DMS 273 (cell line): ENCODE measurements around the gene SLC4A4.

Experiments
- DNase-seq: peaks from one replicate; lab custom pipeline; 2025; ENCODE audit not compliant: unreplicated experiment; lab: John Stamatoyannopoulos, UW

SLC4A4 gene

GRCh38 chr4:71338846-71339593, at the start of gene SLC4A4:
SLC4A4 (plus strand) TSS chr4:71339020.
- DNase-seq, result no peak

GRCh38 chr4:71290074-71290473, 48.7 kb upstream of the SLC4A4 start:
- no peak for DNase-seq

- DNase-seq, result no peak
These were observed 48.3 kb upstream of the SLC4A4 start for GRCh38 chr4:71290476-71290875.

- DNase-seq, result no peak
These were observed 46.6 kb upstream of the SLC4A4 start for GRCh38 chr4:71292228-71292627.

- DNase-seq, result no peak
These were observed 45.1 kb upstream of the SLC4A4 start for GRCh38 chr4:71293705-71294104.

- no peak for DNase-seq
These were observed 44.5 kb upstream of the SLC4A4 start for GRCh38 chr4:71294301-71294700.

- DNase-seq, result no peak
These were observed 41.9 kb upstream of the SLC4A4 start for GRCh38 chr4:71296945-71297344.

GRCh38 chr4:71300362-71300761, 38.5 kb upstream of the SLC4A4 start:
- no peak for DNase-seq

GRCh38 chr4:71300964-71301363, 37.9 kb upstream of the SLC4A4 start:
- DNase-seq, result peak; percentile 3

GRCh38 chr4:71303287-71303686, 35.5 kb upstream of the SLC4A4 start:
- DNase-seq, result no peak

- no peak for DNase-seq
These were observed 35.0 kb upstream of the SLC4A4 start for GRCh38 chr4:71303850-71304249.

GRCh38 chr4:71304289-71304850, 34.5 kb upstream of the SLC4A4 start:
- DNase-seq, result no peak

- DNase-seq, result no peak
These were observed 31.1 kb upstream of the SLC4A4 start for GRCh38 chr4:71307729-71308128.

GRCh38 chr4:71322425-71322824, 16.4 kb upstream of the SLC4A4 start:
- no peak for DNase-seq

- no peak for DNase-seq
These were observed 5.5 kb upstream of the SLC4A4 start for GRCh38 chr4:71333368-71333767.

- no peak for DNase-seq
These were observed 4.9 kb upstream of the SLC4A4 start for GRCh38 chr4:71333960-71334359.

- DNase-seq, result no peak
These were observed 4.3 kb upstream of the SLC4A4 start for GRCh38 chr4:71334465-71334882.

GRCh38 chr4:71343670-71344466, 5.0 kb downstream of the SLC4A4 start:
- DNase-seq, result no peak

GRCh38 chr4:71346710-71347109, 7.9 kb downstream of the SLC4A4 start:
- DNase-seq, result no peak

GRCh38 chr4:71348586-71348985, 9.8 kb downstream of the SLC4A4 start:
- DNase-seq, result no peak

GRCh38 chr4:71355045-71355444, 16.2 kb downstream of the SLC4A4 start:
- peak; percentile 7 for DNase-seq

GRCh38 chr4:71355971-71356370, 17.2 kb downstream of the SLC4A4 start:
- no peak for DNase-seq
